D341Med (cell line): Measurements from ENCODE around the gene MYLK4.

Experiments used
- DNase-seq: peaks from one replicate; pipeline ENCODE4 v3.0.0; 2012; ENCODE audit warnings: low spot score

MYLK4 gene

DNA sequence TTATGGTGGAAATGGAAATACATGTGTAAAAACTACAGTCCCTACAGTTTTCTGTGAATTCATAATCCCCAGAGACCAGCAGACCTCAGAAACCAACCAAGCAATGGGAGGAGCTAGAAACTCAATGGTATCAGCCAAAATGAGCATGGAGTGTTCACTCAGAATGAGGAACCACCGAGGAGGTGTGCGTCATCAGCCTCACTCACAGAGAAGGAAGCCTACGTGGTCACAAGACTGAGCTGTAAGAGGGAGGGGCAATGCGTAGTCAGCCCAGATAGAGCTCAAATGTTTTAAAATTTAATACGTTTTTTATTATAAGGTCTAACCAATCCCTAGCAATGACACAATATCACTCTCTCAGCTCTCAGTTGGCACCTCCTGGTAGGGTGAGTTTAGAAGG, 17.4 kb downstream of the MYLK4 start:
- no peak for DNase-seq

DNA sequence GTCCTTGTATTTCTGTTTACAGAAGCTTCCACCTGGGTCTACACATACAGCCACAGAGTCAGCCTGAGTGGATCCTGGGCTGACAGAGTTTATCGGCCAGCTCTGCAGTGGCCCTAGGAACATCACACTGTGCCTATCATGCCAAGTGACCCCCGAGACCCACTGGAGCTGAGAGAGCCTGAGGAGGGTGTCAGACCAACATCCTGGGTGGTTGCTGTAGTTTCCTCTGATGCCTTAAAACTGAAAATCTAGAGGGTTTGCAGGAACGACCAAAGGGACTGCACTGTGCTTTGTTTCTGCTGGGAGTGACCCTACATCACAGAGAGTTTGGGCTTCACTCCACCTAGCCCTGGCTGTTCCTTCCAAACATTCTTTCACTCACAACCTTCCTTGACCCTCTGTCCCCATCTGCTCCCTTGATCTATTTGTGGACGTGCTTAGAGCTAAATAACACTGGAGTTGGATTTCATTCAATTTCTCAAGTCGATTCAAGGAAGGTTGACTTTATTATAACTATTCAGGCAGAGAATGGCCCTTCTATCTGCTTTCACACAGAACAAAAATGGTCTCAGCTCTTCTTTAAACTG, 18.1 kb downstream of the MYLK4 start:
- DNase-seq, result no peak

DNA sequence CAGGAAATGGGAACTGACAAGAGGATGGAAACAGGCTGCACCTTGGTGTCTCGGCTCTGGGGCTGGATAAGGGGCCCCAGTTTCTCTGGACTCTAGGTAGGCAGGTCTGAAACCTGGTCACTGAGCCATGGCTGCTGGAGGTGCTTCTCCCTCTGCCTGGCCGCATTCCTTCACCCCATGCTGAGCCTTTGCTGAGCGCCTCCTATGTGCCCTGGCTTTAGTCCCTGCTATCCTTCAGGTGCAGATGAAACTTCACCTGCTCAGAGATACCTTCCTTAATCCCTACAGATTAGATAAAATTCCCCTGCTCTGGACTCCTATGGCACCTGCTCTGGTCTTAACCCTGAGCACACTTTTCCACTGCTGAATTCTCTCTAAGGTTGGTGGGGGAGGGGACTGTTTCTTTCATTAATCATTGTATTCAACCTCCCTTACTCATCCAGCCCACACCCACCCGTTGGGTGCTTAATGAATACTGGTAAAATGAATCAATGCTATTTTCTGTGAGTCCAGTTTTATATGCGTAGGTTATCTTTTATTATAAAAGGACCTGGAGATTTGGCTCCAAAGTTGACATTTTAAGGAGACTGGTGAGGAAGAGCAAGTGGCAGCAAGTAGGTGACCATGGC, 19.3 kb downstream of the MYLK4 start:
- no peak for DNase-seq

DNA sequence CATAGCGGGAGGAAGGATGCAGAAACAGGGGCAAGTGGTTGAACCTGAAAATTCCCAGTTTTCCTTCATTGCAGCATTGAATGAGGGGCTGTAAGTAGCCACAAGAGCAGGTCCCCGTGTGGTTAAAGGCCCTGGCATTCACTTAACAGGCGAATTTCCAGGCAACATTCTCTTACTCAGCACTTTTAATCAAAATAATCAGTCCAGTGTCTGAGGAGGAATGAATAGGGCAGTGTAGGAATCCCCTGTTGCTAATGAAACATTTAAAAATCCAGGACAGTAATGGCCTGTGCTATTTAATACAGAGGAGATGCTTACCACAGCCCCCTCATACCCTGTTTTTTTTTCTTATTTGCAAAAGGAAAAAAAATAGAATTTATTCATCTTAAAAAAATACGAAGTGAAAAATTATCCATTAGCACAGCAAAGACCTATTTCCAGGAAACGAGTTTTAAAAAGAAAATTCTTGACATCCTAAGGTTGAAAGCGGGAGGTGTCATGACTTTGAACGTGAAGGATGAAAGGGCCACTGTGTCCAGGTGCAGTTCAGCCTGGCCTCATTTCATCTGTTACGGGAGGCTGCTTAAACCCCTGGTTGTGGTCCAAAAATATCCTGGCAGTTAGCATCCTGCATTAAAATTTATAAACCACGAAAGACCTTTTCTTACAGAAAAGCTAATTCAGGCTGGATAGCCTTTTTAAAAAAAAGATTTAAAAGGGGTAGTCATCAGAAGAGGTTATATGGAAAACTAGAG, 20.2 kb downstream of the MYLK4 start:
- DNase-seq, result no peak

DNA sequence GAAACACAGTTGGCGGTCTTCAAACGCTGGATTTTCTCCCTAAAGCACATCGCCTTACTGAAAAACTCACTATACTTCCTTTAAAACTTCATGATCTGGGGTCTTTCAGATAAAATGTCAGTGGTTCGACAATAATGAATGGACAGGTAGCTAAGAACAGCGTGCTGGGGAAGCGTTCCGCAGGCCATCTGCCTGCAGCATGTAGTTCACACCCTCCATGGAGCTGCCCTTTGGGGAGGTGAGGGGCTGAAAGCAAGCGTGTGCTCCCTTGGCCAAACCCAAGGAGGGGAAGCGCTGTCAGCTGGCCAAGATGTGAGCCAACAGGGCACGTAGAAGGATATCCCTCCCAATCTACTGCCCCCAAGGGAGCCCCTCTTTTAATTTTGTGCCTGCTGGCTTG, 20.8 kb downstream of the MYLK4 start:
- DNase-seq, result no peak

DNA sequence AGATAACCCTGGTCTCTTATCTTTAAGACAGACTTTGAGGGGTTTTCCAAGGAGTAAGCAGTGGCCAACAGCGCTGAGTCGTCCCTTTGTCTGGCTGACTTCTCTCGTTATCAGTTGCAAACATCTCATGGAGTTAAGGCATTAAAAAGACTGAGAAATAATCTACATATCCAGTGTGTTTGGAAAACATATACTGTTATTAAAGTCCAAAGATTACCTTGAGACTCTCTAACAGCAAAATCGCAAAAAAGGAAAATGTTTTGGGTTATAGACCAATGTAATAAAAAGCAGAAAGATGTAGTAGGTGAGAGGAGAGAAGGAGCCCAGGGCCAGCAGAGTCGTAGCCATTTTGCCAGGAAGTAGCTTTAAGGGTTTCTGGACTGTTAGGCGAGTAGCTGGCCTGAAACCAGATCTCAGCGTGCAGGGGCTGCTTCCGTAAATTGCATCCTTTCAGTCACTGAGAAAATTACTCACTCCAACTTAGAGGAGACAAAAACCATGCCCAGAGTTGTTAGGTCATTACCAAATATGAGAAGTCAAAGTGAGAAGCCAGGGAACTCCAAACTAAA, 24.6 kb downstream of the MYLK4 start:
- no peak for DNase-seq

DNA sequence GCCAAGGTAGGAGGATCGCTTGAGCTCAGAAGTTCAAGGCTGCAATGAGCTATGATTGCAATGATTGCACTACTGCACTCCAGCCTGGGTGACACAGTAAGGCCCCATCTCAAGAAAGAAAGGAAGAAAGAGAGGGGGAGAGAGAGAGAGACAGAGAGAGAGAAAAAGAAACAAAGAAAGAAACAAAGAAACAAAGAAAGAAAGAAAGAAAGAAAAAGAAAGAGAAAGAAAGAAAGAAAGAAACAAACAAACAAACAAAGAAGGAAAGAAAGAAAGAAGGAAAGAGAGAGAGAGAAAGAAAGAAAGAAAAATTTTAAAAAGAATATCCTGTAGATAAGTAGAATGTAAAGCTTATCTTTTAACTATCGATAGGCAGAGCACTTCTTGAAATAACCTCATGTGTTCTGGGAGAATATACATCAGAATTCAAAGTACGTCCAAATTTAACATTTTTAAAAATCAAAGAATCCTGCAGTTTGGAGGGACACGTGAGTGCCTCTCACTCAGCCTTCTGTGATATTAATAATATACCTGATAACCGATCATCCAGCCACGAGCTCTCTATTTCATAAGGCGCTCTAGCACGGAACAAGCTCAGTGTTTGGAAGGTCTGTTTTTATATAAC, 25.2 kb downstream of the MYLK4 start:
- DNase-seq, result no peak

DNA sequence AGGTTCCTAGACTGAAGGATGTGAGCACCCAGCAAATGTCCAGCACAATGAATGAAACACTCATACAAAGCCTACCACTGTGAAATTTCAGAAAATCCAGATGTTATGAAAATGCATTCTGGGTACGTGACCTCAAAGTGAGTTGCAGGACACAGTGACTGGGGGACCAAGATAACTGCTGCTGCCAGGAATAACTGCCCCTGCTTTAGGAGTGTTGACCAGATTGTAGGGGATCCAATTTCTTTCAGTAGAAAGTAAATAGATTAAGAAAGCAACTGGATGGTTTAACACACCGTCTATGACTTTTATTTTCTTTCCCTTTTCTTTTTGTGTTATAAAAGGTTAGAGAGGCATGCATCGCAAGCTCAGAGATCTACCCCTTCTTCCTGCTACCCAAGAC, 29.5 kb downstream of the MYLK4 start:
- no peak for DNase-seq

DNA sequence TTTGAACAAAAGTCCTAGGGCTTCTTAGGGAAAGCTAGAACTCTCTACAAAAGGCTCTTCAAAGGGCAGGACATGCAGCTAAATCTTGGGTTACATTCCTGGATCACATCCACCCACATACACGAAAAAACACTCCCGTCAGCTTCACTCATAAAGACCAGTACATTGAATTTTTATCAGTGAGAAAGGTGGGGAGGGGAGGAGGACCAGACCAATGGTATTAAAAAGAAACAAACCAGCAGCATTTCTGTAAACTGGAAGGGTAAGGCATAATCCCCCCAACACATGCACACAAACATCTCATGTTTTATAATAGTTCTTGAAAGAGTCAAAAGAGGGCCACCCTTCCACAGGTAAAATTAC, 31.6 kb downstream of the MYLK4 start:
- DNase-seq, result no peak

DNA sequence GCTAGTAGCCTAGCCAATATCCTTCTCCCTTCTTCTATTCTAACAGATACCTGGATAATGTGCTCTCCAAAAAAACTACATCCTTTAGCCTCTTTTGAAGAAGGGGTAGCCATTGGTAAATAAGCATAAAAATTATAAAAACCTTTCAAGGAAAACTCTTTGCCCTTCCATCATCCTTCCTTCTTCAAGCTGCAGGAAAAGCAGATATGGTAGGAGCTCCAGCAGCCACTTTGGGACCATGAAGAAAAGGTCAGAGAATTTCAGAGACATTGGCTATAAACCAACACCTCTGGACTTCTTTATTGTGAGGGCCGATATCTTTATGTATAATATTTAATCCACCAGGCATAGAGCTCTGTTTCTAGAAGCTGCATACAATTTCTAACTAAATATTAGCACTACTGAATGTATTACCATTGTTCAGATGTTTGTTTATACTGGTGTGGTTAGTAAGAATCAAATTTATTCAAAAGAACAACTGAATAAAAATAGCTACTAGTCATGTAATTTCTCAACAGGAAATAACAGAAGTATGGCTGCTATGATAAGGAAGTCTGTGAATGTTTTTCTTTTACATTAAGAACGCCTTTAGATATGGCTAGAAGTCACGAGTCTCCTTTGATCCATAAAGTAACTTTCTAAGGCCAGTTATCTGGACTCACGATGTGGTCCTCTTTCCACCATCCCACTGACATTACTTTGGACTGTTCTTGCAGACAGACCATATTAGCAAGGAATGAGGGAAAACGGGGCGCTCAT, 32.2 kb downstream of the MYLK4 start:
- DNase-seq, result no peak

DNA sequence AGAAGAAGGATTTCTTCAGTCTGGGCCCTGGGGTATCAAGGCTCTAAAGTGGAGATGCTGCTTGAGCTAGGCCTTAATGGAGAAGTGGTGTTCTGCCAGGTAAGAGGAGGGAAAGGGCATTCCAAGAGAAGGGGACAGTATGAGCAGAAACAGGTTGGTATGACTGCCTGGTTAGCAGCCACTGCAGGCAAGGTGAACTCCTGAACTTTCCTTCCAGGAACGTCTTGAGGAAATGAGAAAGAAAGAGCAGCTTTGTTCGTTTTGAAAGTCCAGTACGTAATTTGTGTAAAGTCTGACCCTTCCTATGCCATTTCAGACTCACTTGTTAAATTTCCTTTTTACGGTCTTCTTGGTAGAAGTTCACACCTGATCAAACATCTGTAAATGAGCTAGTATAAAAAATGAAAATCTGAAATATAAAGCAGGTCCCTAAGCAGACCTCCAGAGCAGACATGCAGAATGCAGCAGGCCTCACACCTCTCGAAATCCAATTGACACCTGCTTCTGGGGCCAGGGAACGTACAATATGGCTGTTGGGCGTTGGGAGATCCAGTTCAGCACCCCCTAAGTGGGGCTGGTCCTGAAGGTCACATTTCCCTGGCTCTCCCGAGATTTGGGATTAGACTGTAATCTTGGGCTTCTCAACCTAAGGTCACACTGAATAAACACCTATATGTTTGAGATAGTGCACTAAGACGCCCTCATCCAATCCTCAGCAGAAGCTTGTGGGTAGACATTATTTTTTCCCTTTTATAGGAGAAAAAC, 33.6 kb downstream of the MYLK4 start:
- DNase-seq, result no peak

DNA sequence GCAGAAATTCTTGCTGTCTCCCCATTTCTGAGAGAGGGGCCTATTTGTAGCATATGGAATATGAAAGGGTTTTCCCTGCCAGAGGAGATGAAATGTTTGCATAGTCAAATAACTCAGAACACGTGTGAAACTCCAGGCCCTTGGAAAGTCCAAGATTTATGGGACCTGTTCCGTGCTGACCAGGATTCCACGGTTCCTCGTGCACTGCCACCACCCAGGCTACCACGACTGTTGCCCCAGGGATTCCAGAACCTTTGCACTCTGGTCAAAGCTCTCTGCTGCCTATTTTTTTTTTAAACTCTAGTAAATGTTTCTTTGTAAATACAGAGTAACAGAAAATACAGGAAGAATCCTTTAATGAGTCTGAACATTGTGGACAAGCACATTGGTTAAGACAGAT, 35.0 kb downstream of the MYLK4 start:
- DNase-seq, result no peak

DNA sequence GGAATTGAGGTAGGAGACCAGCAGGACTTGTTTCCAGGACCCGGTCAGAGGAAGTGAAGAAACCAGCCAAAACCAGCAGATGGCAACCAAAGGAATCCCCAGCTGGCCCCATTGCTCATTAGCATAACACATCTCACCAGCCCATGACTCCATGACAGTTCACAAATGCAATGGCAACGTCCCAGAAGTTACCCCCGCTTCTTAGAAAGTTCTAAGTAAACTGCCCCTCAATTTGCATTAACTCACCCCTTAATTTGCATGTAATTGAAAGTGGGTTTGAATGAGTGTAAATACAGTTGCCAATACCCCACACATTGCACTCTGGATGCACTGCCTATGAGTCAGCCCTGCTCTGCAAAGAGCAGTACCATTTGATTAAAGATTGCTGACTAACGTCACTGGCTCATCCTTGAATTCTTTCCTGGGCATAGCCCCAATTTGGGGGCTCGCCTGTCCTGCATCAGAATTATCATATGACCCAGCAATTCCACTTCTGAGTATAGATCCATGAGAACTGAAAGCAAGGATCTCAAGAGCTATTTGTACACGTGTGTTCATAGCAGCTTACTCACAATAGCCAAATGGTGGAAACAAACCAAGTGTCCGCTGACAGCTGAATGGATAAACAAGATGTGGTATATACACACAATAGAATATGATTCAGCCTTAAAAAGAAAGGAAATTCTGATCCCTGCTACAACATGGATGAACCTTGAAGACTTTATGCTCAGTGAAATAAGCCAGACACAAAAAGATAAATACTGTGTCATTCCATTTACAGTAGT, 36.4 kb downstream of the MYLK4 start:
- no peak for DNase-seq

DNA sequence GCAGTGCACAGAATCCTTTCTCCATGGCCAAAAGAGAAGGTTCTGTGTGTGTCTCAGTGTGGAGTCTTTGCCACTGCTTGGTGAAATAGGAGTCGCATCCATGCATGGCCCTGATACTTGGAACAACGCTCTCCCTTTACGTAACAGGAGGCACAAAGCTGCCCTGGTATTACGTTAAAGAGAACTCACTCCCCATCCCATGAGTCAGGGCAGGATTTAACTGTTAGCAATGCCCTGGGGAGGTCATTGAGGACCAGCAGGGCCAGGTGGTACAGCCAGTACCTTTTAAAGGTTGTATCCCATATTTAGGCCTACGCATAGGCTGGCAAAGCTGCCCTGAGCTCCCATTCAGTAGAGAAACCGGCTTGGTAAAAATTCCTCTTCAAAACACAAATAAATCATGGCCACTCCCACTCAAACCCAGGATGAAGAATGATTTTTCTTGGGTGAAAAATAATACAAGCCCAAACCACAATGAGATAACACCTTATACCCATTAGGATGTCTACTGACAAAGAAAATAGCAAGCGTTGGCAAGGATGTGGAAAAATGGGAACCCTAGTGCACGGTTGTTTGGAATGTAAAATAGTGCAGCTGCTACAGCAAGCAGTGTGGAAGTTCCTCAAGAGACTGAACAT, 37.1 kb downstream of the MYLK4 start:
- DNase-seq, result no peak

DNA sequence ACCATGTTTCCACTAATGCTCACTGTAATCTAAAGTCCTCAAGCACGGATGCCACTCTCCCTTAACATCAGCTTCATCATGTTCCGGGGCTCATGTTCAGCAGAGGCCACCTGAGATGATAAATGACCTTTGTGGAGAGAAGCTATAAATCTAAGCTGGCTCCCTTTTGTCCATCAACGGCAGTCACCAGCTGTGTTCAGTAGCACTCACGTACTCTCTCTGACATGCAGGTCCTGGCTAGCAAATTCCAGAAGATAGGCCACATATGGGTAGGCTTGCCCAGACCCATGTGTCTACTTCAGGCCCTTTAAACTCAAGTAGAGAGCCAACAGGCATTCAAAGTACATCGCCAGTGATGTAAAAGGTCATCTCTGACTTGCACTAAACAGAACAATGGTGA, 38.6 kb downstream of the MYLK4 start:
- no peak for DNase-seq

DNA sequence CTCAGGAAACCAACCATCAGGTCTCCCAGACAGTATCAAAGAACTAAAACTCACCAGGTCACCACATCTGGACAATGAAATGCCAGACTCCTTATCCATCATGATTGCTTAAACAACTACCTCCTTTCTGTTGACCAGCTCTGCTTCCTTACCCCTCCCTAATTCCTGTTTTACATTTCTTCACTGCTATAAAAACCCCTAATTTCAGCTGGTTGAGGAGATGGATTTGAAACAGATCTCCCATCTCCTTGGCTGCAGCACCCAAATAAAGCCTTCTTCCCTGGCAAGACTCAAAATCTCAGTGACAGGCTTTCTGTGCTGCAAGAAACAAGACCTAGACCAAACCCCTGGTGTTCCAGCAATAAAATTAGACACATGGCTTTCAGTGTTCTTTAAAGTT, 40.3 kb downstream of the MYLK4 start:
- no peak for DNase-seq

DNA sequence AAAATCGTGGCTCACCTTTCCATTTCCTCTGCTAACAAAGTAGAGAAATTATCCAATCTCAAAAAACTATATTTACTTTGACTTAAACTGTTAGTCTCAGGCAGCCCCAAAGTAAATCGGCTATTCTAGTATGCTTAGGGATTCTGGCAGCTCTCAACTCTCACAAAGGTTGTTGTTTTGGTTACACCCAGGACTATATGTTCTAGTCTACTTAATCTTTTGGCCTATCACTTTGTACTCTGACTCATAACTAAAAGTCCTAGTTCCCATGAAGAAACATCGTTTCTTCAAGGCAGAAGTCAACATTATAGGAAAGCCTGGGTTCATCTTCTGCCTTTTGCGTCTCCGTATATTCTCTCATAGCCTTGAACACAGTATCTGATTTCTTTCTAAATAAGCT, 42.3 kb downstream of the MYLK4 start:
- DNase-seq, result no peak

DNA sequence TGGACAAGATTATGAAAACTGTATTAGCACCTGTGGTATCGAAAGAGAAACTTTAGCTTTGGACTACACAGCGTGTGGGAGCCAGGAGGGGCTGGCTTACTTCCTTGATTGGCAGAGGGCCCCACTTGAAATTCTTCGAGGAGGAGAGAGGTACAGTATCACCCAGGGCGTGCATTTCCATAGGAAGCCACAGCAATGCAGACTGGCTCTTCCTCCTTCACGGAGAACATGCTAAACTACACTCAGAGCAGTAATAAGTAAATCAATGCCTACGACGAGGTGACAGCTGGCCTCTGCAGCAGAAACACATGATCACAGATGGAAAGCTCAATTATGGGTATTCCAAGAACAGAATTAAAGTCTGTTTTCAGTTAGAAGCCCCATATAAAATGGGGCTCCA, 44.2 kb downstream of the MYLK4 start:
- DNase-seq, result no peak

DNA sequence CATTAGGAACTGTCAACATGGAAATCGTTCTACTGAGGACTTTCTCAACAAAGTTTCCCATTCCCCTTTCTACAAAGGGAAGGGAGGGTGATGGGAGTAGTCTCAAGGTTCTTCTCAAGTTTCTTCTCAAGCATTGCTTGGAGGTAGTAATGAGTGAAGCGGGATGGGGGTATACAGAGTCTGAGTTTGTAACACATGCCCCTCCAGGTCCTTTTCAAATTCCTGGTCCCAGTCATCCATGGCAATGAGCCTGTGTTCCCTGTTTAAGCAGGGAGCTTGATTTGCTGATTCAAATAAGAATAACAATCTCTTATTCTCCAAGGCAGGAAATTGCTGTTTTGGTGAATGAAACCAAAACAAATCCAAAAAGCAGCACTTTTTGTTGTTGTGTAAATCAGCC, 45.5 kb downstream of the MYLK4 start:
- no peak for DNase-seq

DNA sequence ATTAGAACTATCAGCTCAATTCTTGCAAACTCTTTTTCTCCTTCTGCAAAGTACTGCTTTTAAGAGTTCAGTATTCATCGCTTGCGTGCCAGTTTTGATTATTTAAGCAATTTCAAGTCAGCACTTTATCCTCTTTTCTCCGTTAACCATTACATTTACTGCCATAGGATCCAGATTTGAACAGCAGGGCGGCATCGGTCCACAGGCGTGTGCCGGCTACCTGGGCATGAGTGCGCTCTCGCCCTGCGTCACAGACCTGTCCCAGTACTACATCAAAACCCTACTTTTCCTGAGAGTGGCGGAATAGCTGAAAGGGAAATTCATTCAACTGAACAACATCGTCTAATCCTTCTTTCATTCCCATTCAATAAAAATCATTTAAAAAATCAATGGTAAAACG, 53.4 kb downstream of the MYLK4 start:
- DNase-seq, result no peak
